Activated naive CD8-positive, alpha-beta T cell treated with anti-CD3 and anti-CD28 coated beads, Interleukin-2, amount 10 ng/mL, durations not matched to agents 7 days and 5 days (primary cell): ENCODE measurements around the gene DTNB. TPM values are rescaled to one million over a fixed set of nuclear protein-coding genes. Genes with fewer than 3 reads are reported as not detected.

Source experiments
- ATAC-seq: fragments of 150-1000 bp; cut with Tn5 transposase; one replicate; pipeline ENCODE4 v1.10.0; 2021; ENCODE audit warnings: low read depth, moderate library complexity
- POLR2A ChIA-PET: fragments of 350-600 bp; sonication (Branson Sonifier 250); formaldehyde crosslinking; loops from one replicate; lab custom pipeline; 2021; ENCODE audit warnings: antibody characterized with exemption; lab: Charles Lee
- DNase-seq: peaks from one replicate; pipeline ENCODE4 v3.0.0; 2021
- H3K27ac Mint-ChIP-seq: one replicate; pipeline ENCODE4 v1.8.0; 2022; ENCODE audit warnings: mild to moderate bottlenecking, mixed read lengths
- H3K27me3 Mint-ChIP-seq: one replicate; pipeline ENCODE4 v1.8.0; 2022; ENCODE audit warnings: mild to moderate bottlenecking, moderate library complexity, mixed read lengths
- H3K36me3 Mint-ChIP-seq: one replicate; pipeline ENCODE4 v1.8.0; 2021; ENCODE audit warnings: mild to moderate bottlenecking, mixed read lengths
- H3K4me1 Mint-ChIP-seq: one replicate; pipeline ENCODE4 v1.8.0; 2021; ENCODE audit warnings: mixed read lengths
- H3K4me3 Mint-ChIP-seq: one replicate; pipeline ENCODE4 v1.8.0; 2022; ENCODE audit warnings: mild to moderate bottlenecking, moderate library complexity, mixed read lengths
- H3K9me3 Mint-ChIP-seq: one replicate; pipeline ENCODE4 v1.8.0; 2021; ENCODE audit warnings: mixed read lengths
- total RNA-seq, 2 experiments: library from RNA; stranded (reverse); gene quantifications; one replicate each; pipeline ENCODE4 v1.2.3, GENCODE V29; 2021

The DTNB gene
- total RNA-seq, 2 experiments from 2014 or later = 36.7 to 38.3 TPM

DNA sequence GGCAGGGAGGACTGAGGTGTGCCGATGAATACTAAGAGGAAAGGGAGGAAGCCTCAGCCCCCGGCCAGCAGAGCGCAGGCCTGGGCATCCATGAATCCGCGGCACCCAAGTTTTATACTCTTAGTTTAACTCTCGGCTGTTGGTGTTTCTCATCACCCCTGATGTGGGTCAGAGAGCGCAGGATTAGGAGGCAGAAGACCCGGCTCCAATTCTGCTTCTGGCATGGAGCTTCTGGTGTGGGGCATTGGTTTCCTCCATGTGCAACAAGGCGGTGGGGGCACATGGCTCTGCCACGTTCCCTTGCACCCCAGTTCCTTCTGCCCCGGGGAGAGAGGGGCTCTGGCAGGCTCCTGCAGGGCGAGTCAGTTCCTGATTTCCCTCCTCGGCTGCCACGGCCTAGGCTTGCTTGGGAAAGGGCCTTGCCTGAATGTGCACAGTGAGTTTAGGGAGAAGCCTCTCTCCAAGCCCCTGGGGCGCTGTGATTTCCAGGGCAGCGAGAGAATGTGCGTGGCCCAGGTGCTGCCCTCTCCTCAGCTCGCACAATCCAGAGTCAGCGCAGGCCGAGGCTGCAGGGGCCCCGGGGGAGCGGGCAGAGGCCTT is 295.5 kb downstream of the DTNB start:
- peak overlapping the region; percentile 71 for H3K4me3 Mint-ChIP-seq

DNA sequence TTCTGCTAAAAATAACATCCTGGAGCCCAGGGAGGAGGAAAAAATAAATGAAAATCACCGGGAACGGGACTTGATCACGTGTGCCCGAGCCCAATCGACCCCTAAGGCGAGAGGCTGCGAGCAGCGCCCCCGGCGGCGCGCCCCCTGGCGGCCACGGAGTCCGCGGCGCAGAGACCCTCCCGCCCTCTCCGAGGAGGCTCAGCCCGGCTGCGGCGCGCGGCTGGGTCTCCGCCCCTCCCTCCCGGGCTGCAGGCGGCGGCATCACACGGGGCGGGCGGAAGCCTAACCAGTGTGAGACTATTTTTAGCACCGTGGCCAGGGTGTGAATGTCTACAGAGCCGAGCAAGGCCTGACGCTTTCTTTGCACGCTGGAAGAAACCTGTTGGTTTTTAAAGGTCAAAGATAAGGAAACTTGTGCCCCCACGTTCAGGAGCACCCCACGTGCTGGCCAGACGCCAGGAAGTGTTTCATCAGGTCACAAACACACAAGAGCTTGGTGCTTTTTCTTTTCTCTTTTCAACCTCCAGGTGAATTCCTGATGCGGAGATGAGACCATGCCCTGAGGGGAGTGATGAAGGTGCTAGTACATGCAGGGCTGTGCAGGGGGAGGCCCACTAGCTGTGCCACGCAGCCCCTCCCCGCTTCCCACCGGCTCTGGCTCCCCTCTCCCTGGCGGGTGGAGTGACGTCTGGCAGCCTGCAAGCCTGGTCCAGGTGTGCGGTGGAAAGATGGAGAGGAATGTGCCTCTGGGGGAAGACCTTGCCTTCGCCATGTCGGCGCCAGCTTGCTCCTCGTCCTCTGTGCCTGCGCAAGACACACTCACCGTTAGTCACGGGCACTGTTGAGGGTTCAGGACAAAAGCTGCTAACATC is 296.4 kb downstream of the DTNB start:
- Mint-ChIP-seq H3K4me3 (peak overlapping the region; percentile 71), H3K9me3 (no peaks in the 10 kb centered on the region), H3K36me3 (peaks cover 6% of the 10 kb centered on the region), H3K4me1 (peaks cover 26% of the 10 kb centered on the region), H3K27me3 (no peaks in the 10 kb centered on the region), H3K27ac (peak overlapping the region; percentile 98)
- POLR2A ChIA-PET = interaction anchor here (0.7 to 4.8 kb wide), 8 partner anchors 12 to 104 kb away, joined by 3 to 37 read pairs (median 4); no protein-coding TSS in a partner anchor
- peak; percentile 97 for DNase-seq
- peak; percentile 99 for ATAC-seq

More for the DNA sequence above, 295.5 kb downstream of the DTNB start:
- POLR2A ChIA-PET = interaction anchor here (1.1 to 4.8 kb wide), 4 partner anchors 11 to 75 kb away, joined by 3 to 37 read pairs (median 6); no protein-coding TSS in a partner anchor
- DNase-seq (peak; percentile 28), ATAC-seq (no peak)
- H3K27me3 Mint-ChIP-seq = no peaks in the 10 kb centered on the region
- peaks cover 9% of the 10 kb centered on the region for H3K36me3 Mint-ChIP-seq
- peaks cover 28% of the 10 kb centered on the region for H3K4me1 Mint-ChIP-seq
- peak overlapping the region; percentile 98 for H3K27ac Mint-ChIP-seq
- no peaks in the 10 kb centered on the region for H3K9me3 Mint-ChIP-seq

DNA sequence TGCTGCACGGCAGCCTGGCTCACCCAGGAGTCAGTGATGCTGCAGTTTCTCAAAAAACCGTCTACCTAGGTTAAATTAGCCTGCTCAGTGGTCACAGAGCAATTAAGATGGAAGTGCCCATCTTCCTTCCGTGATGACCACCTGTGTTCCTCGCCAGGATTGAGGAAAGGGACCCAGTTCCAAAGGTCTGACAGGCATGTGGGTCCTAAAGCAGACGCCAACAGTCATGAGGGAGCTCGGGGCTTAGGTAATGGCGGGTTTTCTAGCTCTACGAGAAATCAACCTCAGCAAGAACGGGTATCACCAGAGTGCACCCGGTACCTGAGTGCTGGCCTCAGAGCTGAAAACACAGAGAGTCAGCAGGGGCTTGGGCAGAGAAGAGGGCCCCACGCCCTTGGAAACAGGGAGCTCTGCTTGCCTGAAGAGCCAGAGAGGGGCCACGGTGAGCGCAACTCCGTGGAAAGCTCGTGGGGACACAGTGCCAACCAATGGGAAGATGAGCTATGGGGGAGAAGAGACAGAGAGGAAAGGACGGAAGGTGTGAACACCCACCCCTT is 297.3 kb downstream of the DTNB start:
- H3K27ac Mint-ChIP-seq = peak overlapping the region; percentile 84
- POLR2A ChIA-PET = interaction anchor here (0.9 to 4.8 kb wide), 5 partner anchors 14 to 103 kb away, joined by 3 to 37 read pairs (median 3); no protein-coding TSS in a partner anchor
- ATAC-seq = no peak
- no peaks in the 10 kb centered on the region for H3K27me3 Mint-ChIP-seq
- H3K9me3 Mint-ChIP-seq = no peaks in the 10 kb centered on the region
- H3K4me1 Mint-ChIP-seq = peaks cover 23% of the 10 kb centered on the region
- DNase-seq = no peak
- H3K4me3 Mint-ChIP-seq = peak overlapping the region; percentile 58
- H3K36me3 Mint-ChIP-seq = peaks cover 6% of the 10 kb centered on the region

DNA sequence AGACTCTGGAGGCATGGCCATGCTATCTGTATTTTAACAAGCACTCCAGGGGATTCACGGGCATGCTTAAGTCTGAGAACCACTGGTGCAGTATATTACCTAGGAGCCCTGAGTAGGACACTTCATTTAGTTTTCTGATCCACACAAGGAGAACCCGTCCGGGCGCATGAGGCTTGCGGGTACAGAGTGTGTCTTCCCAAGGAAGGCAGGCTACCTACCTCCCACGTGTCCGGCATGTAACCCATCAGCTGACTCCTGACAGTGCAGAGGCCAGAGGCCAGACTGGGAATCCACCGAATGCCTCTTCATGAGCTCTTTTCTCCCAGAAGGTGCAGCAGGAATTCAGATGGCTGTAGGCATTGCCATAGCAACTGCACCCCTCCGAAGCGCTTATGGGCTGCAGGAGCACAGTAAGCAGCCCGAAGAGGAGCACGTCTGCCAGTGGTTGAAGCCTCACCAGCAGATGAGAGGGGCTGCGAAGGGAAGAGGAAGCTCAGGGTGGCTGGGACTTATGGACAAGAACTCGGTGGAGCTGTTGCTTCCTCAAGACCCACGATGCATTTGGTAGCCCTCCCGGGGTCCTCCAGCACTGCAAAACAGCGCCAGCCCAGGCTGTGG is 297.9 kb downstream of the DTNB start:
- Mint-ChIP-seq H3K27ac (peak overlapping the region; percentile 34), H3K4me3 (no peak overlapping the region), H3K27me3 (no peaks in the 10 kb centered on the region), H3K9me3 (no peaks in the 10 kb centered on the region), H3K4me1 (peaks cover 23% of the 10 kb centered on the region), H3K36me3 (peaks cover 6% of the 10 kb centered on the region)
- ATAC-seq = no peak
- POLR2A ChIA-PET = interaction anchor here (0.9 to 4.8 kb wide), 3 partner anchors 13 to 102 kb away, joined by 3 to 37 read pairs (median 3); no protein-coding TSS in a partner anchor
- peak; percentile 32 for DNase-seq

DNA sequence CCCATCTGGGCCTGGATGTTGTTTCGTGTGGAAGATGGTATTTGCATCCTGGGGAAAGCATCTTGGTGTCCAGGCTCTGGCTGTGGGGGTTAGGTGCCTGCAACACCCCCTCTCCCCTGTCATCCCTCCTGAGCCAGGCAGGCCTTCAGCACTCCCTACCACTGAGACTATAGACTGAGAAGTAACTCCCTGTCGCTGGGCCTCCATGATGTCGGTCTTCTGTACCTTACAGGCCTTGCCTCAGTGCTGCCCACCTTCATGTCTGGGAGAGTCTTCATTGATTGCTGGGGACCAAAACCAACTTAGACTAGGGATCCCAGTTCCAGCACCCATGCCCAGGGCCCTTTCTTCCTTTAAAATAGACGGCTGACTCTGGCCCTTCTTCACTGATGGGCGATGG is 298.6 kb downstream of the DTNB start:
- no peak overlapping the region for H3K27ac Mint-ChIP-seq
- H3K4me3 Mint-ChIP-seq = no peak overlapping the region
- ATAC-seq (no peak), DNase-seq (peak; percentile 15)
- H3K36me3 Mint-ChIP-seq = peaks cover 6% of the 10 kb centered on the region
- H3K27me3 Mint-ChIP-seq = no peaks in the 10 kb centered on the region
- POLR2A ChIA-PET = interaction anchor here (4.8 kb wide), 1 partner anchor 12 kb away, joined by 37 read pairs; no protein-coding TSS in a partner anchor
- H3K4me1 Mint-ChIP-seq = peaks cover 23% of the 10 kb centered on the region
- H3K9me3 Mint-ChIP-seq = no peaks in the 10 kb centered on the region

DNA sequence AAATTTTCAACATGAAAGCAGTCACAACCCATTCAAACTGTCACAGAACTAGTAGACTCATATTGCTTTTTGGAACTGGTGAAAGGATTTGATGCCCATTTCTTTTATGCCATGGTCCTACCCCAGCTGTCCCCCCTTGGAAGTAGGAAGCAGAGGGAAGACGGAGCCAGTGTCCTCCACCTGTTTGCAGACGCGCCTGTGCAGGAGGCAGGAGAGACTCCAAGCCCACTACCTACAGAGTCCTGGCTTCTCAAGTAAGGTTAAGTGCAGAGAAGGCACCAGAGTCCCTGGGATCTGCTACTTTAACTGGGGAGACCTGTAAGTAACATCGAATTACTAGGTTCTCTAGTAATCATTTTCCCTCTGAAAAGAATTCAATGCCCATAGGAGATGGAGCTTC is 299.0 kb downstream of the DTNB start:
- no peak for ATAC-seq
- Mint-ChIP-seq H3K27ac (no peak overlapping the region), H3K4me1 (peaks cover 20% of the 10 kb centered on the region), H3K36me3 (peaks cover 6% of the 10 kb centered on the region), H3K9me3 (no peaks in the 10 kb centered on the region), H3K27me3 (no peaks in the 10 kb centered on the region), H3K4me3 (no peak overlapping the region)
- DNase-seq = no peak
- POLR2A ChIA-PET = interaction anchor here (4.8 kb wide), 1 partner anchor 12 kb away, joined by 37 read pairs; no protein-coding TSS in a partner anchor

DNA sequence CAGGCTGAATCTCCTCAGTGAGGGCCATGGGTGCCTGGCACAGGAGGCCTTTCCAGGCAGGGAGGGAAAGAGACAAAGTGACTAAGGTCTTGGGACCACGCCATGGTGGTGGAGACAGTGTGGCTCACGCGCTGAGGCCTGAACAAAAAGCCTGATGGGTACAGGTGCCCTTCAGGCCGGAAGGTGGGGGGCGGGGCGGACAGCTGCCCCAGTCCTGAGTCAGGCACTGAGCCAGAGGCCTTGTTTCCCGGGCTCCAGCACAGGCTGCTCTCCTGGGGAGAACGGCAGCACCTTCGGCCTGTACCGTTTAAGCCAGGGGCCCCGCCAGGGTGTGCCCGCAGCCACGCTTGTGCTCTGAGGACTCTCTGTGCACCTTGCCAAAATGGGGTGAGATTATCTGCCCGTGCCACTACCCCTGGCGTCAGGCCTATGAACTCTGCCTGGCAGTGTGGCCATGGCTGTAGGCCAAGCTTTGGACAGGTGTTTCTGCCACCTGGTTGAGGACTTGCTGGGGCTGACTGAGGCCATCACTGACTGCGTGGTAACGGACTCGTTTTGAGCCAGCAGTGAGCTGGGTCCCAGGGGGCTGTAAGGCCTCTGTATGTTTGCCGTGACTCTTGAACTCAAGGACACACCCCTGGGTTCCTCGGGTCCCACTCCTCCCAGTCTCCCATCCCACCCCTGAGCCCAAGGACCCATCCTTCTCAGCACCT is 300.0 kb downstream of the DTNB start:
- DNase-seq (peak; percentile 22), ATAC-seq (no peak)
- peaks cover 5% of the 10 kb centered on the region for H3K36me3 Mint-ChIP-seq
- H3K9me3 Mint-ChIP-seq = no peaks in the 10 kb centered on the region
- no peaks in the 10 kb centered on the region for H3K27me3 Mint-ChIP-seq
- POLR2A ChIA-PET = interaction anchor here (4.8 kb wide), 1 partner anchor 11 kb away, joined by 37 read pairs; no protein-coding TSS in a partner anchor
- no peak overlapping the region for H3K27ac Mint-ChIP-seq
- H3K4me1 Mint-ChIP-seq = peaks cover 13% of the 10 kb centered on the region
- H3K4me3 Mint-ChIP-seq = no peak overlapping the region

DNA sequence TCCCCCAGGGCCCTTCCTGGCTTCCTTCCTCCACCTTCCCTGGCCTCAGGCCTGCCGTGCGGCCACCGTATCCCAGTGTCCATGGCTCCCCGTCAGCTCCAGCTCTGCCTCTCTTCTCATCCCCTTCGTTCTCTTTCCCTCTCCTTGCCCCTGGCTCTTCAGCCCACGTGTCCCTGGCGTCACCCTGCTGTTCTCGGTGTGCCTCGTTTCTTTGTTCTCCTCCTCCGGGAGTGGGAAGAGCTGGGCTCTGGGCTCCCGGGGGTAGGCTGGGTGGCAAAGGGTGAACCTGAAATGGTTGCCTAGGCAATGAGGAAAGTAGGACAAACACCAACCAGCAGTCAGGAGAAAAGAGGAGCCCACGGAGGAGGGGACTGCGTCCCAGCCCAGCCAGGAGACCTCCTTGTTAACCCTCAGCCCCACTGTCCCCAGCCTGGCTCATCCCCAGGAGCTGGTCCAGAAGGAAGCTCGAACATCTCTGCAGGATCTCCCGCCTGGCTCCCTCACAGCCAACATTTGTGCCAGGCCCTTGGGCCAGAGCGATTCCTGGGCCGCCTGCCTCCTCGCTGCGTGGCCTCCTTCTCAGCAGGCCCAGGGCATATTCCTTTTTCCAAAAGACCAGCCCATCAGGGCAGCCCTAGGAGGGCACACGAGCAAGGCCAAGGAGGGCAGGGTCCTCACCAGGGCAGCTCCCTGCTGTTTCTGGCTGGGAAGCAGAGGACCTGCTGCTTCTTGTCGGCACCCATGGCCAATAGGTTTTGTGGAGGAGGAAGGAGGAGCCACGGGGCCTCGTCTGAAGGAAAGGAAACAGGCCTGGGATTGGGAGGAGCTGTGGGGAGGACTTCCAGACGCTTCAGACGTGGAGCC is 300.7 kb downstream of the DTNB start:
- Mint-ChIP-seq H3K9me3 (no peaks in the 10 kb centered on the region), H3K27me3 (no peaks in the 10 kb centered on the region), H3K36me3 (peaks cover 5% of the 10 kb centered on the region), H3K4me1 (peaks cover 12% of the 10 kb centered on the region), H3K27ac (no peak overlapping the region), H3K4me3 (no peak overlapping the region)
- no peak for ATAC-seq
- POLR2A ChIA-PET = no interaction called here
- DNase-seq = peak; percentile 18

DNA sequence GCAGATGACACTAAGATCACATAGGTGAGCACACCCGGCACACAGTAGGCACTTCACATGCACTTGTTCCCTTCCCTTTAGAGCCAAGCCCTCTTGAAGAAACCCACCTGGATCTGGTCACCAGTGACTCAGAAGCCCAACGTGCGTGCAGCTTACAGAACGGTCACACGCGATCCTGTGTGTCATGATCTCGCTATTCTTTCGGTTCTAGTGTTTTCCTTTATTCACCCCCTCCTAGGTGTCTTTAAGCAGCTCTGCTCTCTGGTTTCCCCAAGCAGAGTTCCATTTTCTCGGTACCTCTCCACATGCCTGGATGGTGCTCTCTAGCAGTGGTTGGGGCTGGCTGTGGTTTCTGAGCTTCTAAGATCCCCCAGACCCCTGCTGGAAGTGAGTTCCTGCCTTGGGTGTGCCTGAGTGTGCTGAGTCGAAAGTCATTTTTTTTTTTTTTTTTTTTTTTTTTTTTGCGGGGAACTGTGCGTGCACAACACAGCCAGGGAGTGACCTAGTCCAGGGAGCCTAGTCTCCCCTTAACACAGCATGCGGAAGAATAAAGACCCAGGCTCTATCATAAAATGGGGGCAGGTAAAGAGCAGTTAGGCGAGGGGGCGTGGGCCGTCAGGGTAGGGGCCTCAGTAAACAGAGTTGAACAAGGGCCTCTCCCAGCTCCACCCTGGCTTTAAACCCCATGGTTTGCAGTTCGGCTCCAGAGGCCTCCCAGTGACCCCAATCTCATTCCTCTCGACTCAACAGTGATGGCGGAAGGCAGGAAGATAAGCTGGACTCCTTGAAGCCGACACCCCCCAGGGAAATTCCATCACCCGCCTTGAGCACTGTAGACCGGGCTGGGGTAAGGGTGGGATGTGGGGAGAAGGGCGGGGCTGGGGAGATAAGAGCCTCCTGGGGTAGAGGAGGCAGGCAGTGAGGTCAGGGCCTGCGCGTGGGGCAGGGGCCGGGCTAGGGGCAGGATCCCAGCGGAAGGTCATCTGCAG is 301.8 kb downstream of the DTNB start:
- H3K27ac Mint-ChIP-seq = no peak overlapping the region
- no peak for ATAC-seq
- peaks cover 4% of the 10 kb centered on the region for H3K4me1 Mint-ChIP-seq
- no peaks in the 10 kb centered on the region for H3K9me3 Mint-ChIP-seq
- DNase-seq = peak; percentile 10
- POLR2A ChIA-PET = no interaction called here
- no peaks in the 10 kb centered on the region for H3K27me3 Mint-ChIP-seq
- H3K36me3 Mint-ChIP-seq = peaks cover 2% of the 10 kb centered on the region
- H3K4me3 Mint-ChIP-seq = no peak overlapping the region

DNA sequence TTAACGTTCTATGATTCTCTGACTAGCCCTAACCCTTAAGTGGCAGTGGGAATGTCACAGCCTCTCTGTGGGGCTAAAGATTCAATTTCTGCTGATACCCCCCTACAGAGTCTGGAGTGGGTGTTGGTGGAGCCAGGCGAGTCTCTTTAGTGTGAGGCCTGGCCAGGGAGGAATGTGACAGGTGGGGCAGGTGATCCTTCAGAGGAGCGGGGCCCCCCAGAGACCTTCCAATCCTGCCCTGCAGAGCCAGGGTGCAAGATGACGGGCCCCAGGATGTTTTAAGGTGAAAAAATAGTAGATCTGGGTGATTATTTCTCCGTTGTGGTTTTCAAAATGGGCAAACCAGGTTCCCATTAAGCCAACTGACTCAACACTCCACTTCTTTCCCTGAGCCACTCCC is 303.5 kb downstream of the DTNB start:
- POLR2A ChIA-PET = no interaction called here
- H3K27ac Mint-ChIP-seq = no peak overlapping the region
- H3K36me3 Mint-ChIP-seq = peaks cover 2% of the 10 kb centered on the region
- H3K4me1 Mint-ChIP-seq = peaks cover under 1% of the 10 kb centered on the region
- no peaks in the 10 kb centered on the region for H3K27me3 Mint-ChIP-seq
- no peak overlapping the region for H3K4me3 Mint-ChIP-seq
- no peaks in the 10 kb centered on the region for H3K9me3 Mint-ChIP-seq
- peak; percentile 2 for DNase-seq
- no peak for ATAC-seq

DNA sequence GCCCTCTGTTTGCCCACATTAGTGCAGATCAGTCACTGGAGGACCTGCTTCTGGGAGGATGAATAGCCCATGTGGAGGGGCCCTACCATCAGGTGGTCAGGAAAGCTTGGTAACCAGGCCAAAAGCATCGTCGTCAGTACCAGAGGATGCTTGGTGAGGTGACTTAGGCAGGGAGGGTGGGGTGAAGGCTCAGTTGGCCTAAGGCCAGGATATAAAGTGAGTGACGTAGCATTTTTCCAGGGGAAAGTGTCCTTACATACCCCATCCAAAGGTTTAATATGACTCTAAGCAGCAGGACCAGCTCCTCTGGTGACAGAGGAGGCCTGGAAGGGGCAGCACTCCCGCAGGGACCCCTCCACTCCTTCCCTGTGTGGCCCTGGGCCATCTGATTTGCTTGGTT is 303.9 kb downstream of the DTNB start:
- no peaks in the 10 kb centered on the region for H3K9me3 Mint-ChIP-seq
- H3K4me3 Mint-ChIP-seq = no peak overlapping the region
- H3K36me3 Mint-ChIP-seq = peaks cover 2% of the 10 kb centered on the region
- POLR2A ChIA-PET = no interaction called here
- no peak overlapping the region for H3K27ac Mint-ChIP-seq
- no peak for ATAC-seq
- no peaks in the 10 kb centered on the region for H3K27me3 Mint-ChIP-seq
- no peak for DNase-seq
- H3K4me1 Mint-ChIP-seq = peaks cover 2% of the 10 kb centered on the region
